CD4-positive, CD25-positive, alpha-beta regulatory T cell (primary cell): ENCODE data around the gene PDCD2. TPM values are rescaled to one million over a fixed set of nuclear protein-coding genes. Genes with fewer than 3 reads are reported as not detected.

Source experiments
- ATAC-seq, 2 donors: fragments of 150-1000 bp; cut with Tn5 transposase; one replicate each; pipeline ENCODE4 v1.10.0; 2021; ENCODE audit warnings: low read depth in 2 of 2, moderate number of reproducible peaks in 2 of 2, moderate library complexity in 1 of 2
- DNase-seq, 3 donors: peaks; one replicate each; pipeline versions ENCODE4 v3.0.0 to v3.0.0-alpha.2; 2012 to 2022; ENCODE audit warnings: mixed read lengths in 1 of 3
- H3K27ac ChIP-seq: one replicate; pipeline ENCODE4 v1.7.0; 2013; ENCODE audit warnings: mild to moderate bottlenecking, low read length; ENCODE audit not compliant: insufficient read depth, poor library complexity, severe bottlenecking
- H3K27me3 ChIP-seq: one replicate; pipeline ENCODE4 v1.7.0; 2013; ENCODE audit warnings: low read length; ENCODE audit not compliant: control insufficient read depth, insufficient read depth
- H3K36me3 ChIP-seq: one replicate; pipeline ENCODE4 v1.7.0; 2013; ENCODE audit warnings: mild to moderate bottlenecking, low read length, moderate library complexity; ENCODE audit not compliant: control insufficient read depth, insufficient read depth
- H3K4me1 ChIP-seq: 2 replicates; pipeline ENCODE4 v1.7.0; 2013; ENCODE audit warnings: mild to moderate bottlenecking, low read length; ENCODE audit not compliant: insufficient read depth, control insufficient read depth, poor library complexity, severe bottlenecking
- H3K4me3 ChIP-seq: one replicate; pipeline ENCODE4 v1.7.0; 2013; ENCODE audit warnings: low read depth, mild to moderate bottlenecking, low read length, moderate library complexity
- H3K9me3 ChIP-seq, 2 experiments: 1 replicate in 1 of 2; 2 replicates in 1 of 2; pipeline ENCODE4 v1.7.0; 2013; ENCODE audit warnings: low read length in 2 of 2, mild to moderate bottlenecking in 1 of 2, moderate library complexity in 1 of 2; ENCODE audit not compliant: control insufficient read depth in 2 of 2
- H3K27ac Mint-ChIP-seq, 3 donors: one replicate each; pipeline ENCODE4 v1.8.0; 2020 to 2022; ENCODE audit warnings: mild to moderate bottlenecking in 3 of 3, mixed read lengths in 3 of 3, moderate library complexity in 2 of 3
- H3K27me3 Mint-ChIP-seq: one replicate; pipeline ENCODE4 v1.8.0; 2022; ENCODE audit warnings: mild to moderate bottlenecking, mixed read lengths
- H3K36me3 Mint-ChIP-seq: one replicate; pipeline ENCODE4 v1.8.0; 2020; ENCODE audit warnings: mixed read lengths
- H3K4me1 Mint-ChIP-seq, 4 donors: one replicate each; pipeline ENCODE4 v1.8.0; 2020 to 2022; ENCODE audit warnings: mixed read lengths in 4 of 4, mild to moderate bottlenecking in 1 of 4
- H3K4me3 Mint-ChIP-seq, 4 donors: one replicate each; pipeline ENCODE4 v1.8.0; 2020 to 2022; ENCODE audit warnings: mild to moderate bottlenecking in 4 of 4, mixed read lengths in 4 of 4, moderate library complexity in 3 of 4
- H3K9me3 Mint-ChIP-seq, 7 donors: one replicate each; pipeline ENCODE4 v1.8.0; 2020 to 2022; ENCODE audit warnings: mixed read lengths in 7 of 7, mild to moderate bottlenecking in 3 of 7, moderate library complexity in 2 of 7
- polyA plus RNA-seq, 4 donors: library from polyadenylated mRNA; unstranded; fragments of 300-500 nt; fragmentation: Illumina TruSeq; gene quantifications; one replicate each; pipeline ENCODE4 v1.2.3, GENCODE V29; 2021
- total RNA-seq: library from RNA; stranded (reverse); gene quantifications from one replicate; pipeline ENCODE4 v1.2.3, GENCODE V29; 2022

PDCD2 gene
- total and polyA plus RNA-seq, 5 donors from 2014 or later, result 50.6 to 135 (median 124) TPM

- H3K4me1 Mint-ChIP-seq, result no peaks in the 10 kb centered on the region
- Histone ChIP-seq H3K4me3 (no peak overlapping the region), H3K4me1 (no peaks in the 10 kb centered on the region), H3K36me3 (no peaks in the 10 kb centered on the region), H3K27me3 (peaks cover 2% of the 10 kb centered on the region), H3K9me3 (peaks cover 15 to 28% of the 10 kb centered on the region in 2 experiments), H3K27ac (no peak overlapping the region)
- no peak overlapping the region for H3K27ac Mint-ChIP-seq
- peaks cover 39% of the 10 kb centered on the region for H3K27me3 Mint-ChIP-seq
- H3K9me3 Mint-ChIP-seq, result peaks cover 5 to 38% (median 13%) of the 10 kb centered on the region in 7 donors
- no peak for ATAC-seq
- H3K36me3 Mint-ChIP-seq, result peaks cover 3% of the 10 kb centered on the region
- DNase-seq, result no peak
- H3K4me3 Mint-ChIP-seq, result no peak overlapping the region
Observed at GRCh38 chr6:170590725-170591124, 6.3 kb upstream of the PDCD2 start.

- H3K9me3 ChIP-seq, result no peaks in the 10 kb centered on the region
- H3K36me3 ChIP-seq, result peaks cover 26% of the 10 kb centered on the region
- H3K4me3 ChIP-seq, result peak overlapping the region; percentile 92
- peak in 1 of 2 donors; percentile 2 for ATAC-seq
- H3K4me3 Mint-ChIP-seq, result peak overlapping the region; percentile 95 to 98 (median 96)
- DNase-seq, result peak in 1 of 3 donors; percentile 19
- peak overlapping the region; percentile 89 for H3K27ac ChIP-seq
- peaks cover 14 to 43% (median 33%) of the 10 kb centered on the region in 4 donors for H3K4me1 Mint-ChIP-seq
- peaks cover 0 to 4% (median 1%) of the 10 kb centered on the region in 7 donors for H3K9me3 Mint-ChIP-seq
- peak overlapping the region; percentile 89 to 96 (median 95) for H3K27ac Mint-ChIP-seq
- H3K4me1 ChIP-seq, result peaks cover 20% of the 10 kb centered on the region
- H3K36me3 Mint-ChIP-seq, result peaks cover 17% of the 10 kb centered on the region
- H3K27me3 Mint-ChIP-seq, result peaks cover 17% of the 10 kb centered on the region
- H3K27me3 ChIP-seq, result peaks cover 2% of the 10 kb centered on the region
Observed at GRCh38 chr6:170584954-170585498, 589 bp upstream of the PDCD2 start.

GRCh38 chr6:170583756-170584180 lies 669 bp downstream of the PDCD2 start:
- Histone ChIP-seq H3K27me3 (no peaks in the 10 kb centered on the region), H3K4me3 (peak overlapping the region; percentile 91), H3K4me1 (peaks cover 20% of the 10 kb centered on the region), H3K36me3 (peaks cover 37% of the 10 kb centered on the region), H3K9me3 (no peaks in the 10 kb centered on the region), H3K27ac (peak overlapping the region; percentile 89)
- Mint-ChIP-seq H3K4me3 (peak overlapping the region; percentile 95 to 96 (median 96)), H3K27ac (peak overlapping the region; percentile 91 to 94 (median 92)), H3K27me3 (peaks cover 10% of the 10 kb centered on the region), H3K4me1 (peaks cover 14 to 43% (median 35%) of the 10 kb centered on the region in 4 donors), H3K36me3 (peaks cover 20% of the 10 kb centered on the region), H3K9me3 (no peaks in the 10 kb centered on the region)
- ATAC-seq (no peak), DNase-seq (no peak)

GRCh38 chr6:170578909-170579308 lies 5.5 kb downstream of the PDCD2 start:
- no peaks in the 10 kb centered on the region for H3K9me3 ChIP-seq
- peaks cover 70% of the 10 kb centered on the region for H3K36me3 ChIP-seq
- no peak overlapping the region for H3K27ac ChIP-seq
- Mint-ChIP-seq H3K9me3 (no peaks in the 10 kb centered on the region), H3K27ac (peak overlapping the region in 1 of 3 donors; percentile 49), H3K36me3 (peaks cover 26% of the 10 kb centered on the region), H3K4me3 (peak overlapping the region in 1 of 4 donors; percentile 7), H3K27me3 (no peaks in the 10 kb centered on the region), H3K4me1 (peaks cover 10 to 32% (median 26%) of the 10 kb centered on the region in 4 donors)
- no peaks in the 10 kb centered on the region for H3K27me3 ChIP-seq
- DNase-seq (no peak), ATAC-seq (no peak)
- H3K4me1 ChIP-seq, result peaks cover 10% of the 10 kb centered on the region
- no peak overlapping the region for H3K4me3 ChIP-seq

- peaks cover 17% of the 10 kb centered on the region for H3K36me3 Mint-ChIP-seq
- H3K4me1 Mint-ChIP-seq, result peaks cover 0 to 8% (median 3%) of the 10 kb centered on the region in 4 donors
- DNase-seq (no peak), ATAC-seq (no peak)
- H3K36me3 ChIP-seq, result peaks cover 70% of the 10 kb centered on the region
- H3K27me3 ChIP-seq, result no peaks in the 10 kb centered on the region
- H3K4me3 Mint-ChIP-seq, result no peak overlapping the region
- no peak overlapping the region for H3K27ac ChIP-seq
- no peak overlapping the region for H3K4me3 ChIP-seq
- no peaks in the 10 kb centered on the region for H3K9me3 Mint-ChIP-seq
- no peaks in the 10 kb centered on the region for H3K27me3 Mint-ChIP-seq
- no peaks in the 10 kb centered on the region for H3K4me1 ChIP-seq
- no peaks in the 10 kb centered on the region for H3K9me3 ChIP-seq
- H3K27ac Mint-ChIP-seq, result no peak overlapping the region
Observed at GRCh38 chr6:170575250-170575649, 9.2 kb downstream of the PDCD2 start.

- Histone ChIP-seq H3K4me1 (no peaks in the 10 kb centered on the region), H3K4me3 (no peak overlapping the region), H3K9me3 (no peaks in the 10 kb centered on the region), H3K36me3 (peaks cover 70% of the 10 kb centered on the region), H3K27me3 (no peaks in the 10 kb centered on the region), H3K27ac (no peak overlapping the region)
- Mint-ChIP-seq H3K27ac (no peak overlapping the region), H3K36me3 (peaks cover 27% of the 10 kb centered on the region), H3K9me3 (no peaks in the 10 kb centered on the region), H3K27me3 (no peaks in the 10 kb centered on the region), H3K4me1 (no peaks in the 10 kb centered on the region), H3K4me3 (no peak overlapping the region)
- DNase-seq, result no peak
- ATAC-seq, result no peak
Observed at GRCh38 chr6:170572704-170573466, 11.6 kb downstream of the PDCD2 start.

- H3K4me3 Mint-ChIP-seq, result no peak overlapping the region
- Histone ChIP-seq H3K27me3 (no peaks in the 10 kb centered on the region), H3K4me3 (no peak overlapping the region), H3K27ac (no peak overlapping the region), H3K4me1 (no peaks in the 10 kb centered on the region), H3K36me3 (peaks cover 74% of the 10 kb centered on the region), H3K9me3 (no peaks in the 10 kb centered on the region)
- H3K4me1 Mint-ChIP-seq, result peaks cover 14 to 22% (median 15%) of the 10 kb centered on the region in 4 donors
- DNase-seq (no peak), ATAC-seq (no peak)
- H3K27ac Mint-ChIP-seq, result no peak overlapping the region
- no peaks in the 10 kb centered on the region for H3K27me3 Mint-ChIP-seq
- no peaks in the 10 kb centered on the region for H3K9me3 Mint-ChIP-seq
- peaks cover 37% of the 10 kb centered on the region for H3K36me3 Mint-ChIP-seq
Observed at GRCh38 chr6:170564936-170565530, 19.4 kb downstream of the PDCD2 start.
